Liver (tissue), 3 donors: ENCODE measurements around the gene SPTLC1.
"Not testable (repeated sequence)": the region's sequence is repeated elsewhere in the genome, so short reads cannot be mapped to it uniquely, and the experiment has no call there.

Source experiments
- CTCF ChIP-seq: fragments of 150-350 bp; IDR thresholded peaks from 2 replicates; pipeline ENCODE4 v1.5.1; 2017; ENCODE audit warnings: improper control_type of control experiment, low read depth, low read length; ENCODE audit not compliant: missing input control
- EGR1 ChIP-seq, 2 donors: IDR thresholded peaks; 2 replicates each; pipeline ENCODE4 v1.6.1; 2016 to 2018; ENCODE audit warnings: antibody characterized with exemption in 2 of 2, low read depth in 2 of 2
- FOXA1 ChIP-seq: IDR thresholded peaks from 2 replicates; pipeline ENCODE4 v1.6.1; 2016; ENCODE audit warnings: antibody characterized with exemption
- GABPA ChIP-seq, 2 donors: IDR thresholded peaks in 1 of 2; conservative IDR thresholded peaks in 1 of 2; 2 replicates each; pipeline ENCODE4 v1.6.1; 2016; ENCODE audit warnings: antibody characterized with exemption in 2 of 2, mild to moderate bottlenecking in 1 of 2, moderate library complexity in 1 of 2
- HNF4G ChIP-seq: IDR thresholded peaks from 2 replicates; pipeline ENCODE4 v1.6.1; 2016; ENCODE audit warnings: antibody characterized with exemption
- JUND ChIP-seq, 2 donors: IDR thresholded peaks; 2 replicates each; pipeline ENCODE4 v1.6.1; 2016; ENCODE audit warnings: antibody characterized with exemption in 2 of 2
- RXRA ChIP-seq, 2 donors: IDR thresholded peaks; 2 replicates each; pipeline ENCODE4 v1.6.1; 2017 to 2018; ENCODE audit warnings: antibody characterized with exemption in 2 of 2, mild to moderate bottlenecking in 1 of 2
- SP1 ChIP-seq: IDR thresholded peaks from 2 replicates; pipeline ENCODE4 v1.6.1; 2018; ENCODE audit warnings: antibody characterized with exemption, mild to moderate bottlenecking
- TAF1 ChIP-seq: conservative IDR thresholded peaks from 2 replicates; pipeline ENCODE4 v1.6.1; 2016; ENCODE audit warnings: antibody characterized with exemption, mild to moderate bottlenecking
- YY1 ChIP-seq: IDR thresholded peaks from 2 replicates; pipeline ENCODE4 v1.6.1; 2016; ENCODE audit warnings: antibody characterized with exemption, mild to moderate bottlenecking
- TF ChIP-seq, protein P1 (sequence below): IDR thresholded peaks from 2 replicates; pipeline ENCODE4 v1.6.1; 2016; ENCODE audit warnings: antibody characterized with exemption
- TF ChIP-seq, protein P2 (sequence below): IDR thresholded peaks from 2 replicates; pipeline ENCODE4 v1.6.1; 2016; ENCODE audit warnings: antibody characterized with exemption, mild to moderate bottlenecking
- TF ChIP-seq, protein P3 (sequence below): IDR thresholded peaks from 2 replicates; pipeline ENCODE4 v1.6.1; 2016; ENCODE audit warnings: antibody characterized with exemption
- donor health status: healthy.
- donor health status: healthy.

DNA sequence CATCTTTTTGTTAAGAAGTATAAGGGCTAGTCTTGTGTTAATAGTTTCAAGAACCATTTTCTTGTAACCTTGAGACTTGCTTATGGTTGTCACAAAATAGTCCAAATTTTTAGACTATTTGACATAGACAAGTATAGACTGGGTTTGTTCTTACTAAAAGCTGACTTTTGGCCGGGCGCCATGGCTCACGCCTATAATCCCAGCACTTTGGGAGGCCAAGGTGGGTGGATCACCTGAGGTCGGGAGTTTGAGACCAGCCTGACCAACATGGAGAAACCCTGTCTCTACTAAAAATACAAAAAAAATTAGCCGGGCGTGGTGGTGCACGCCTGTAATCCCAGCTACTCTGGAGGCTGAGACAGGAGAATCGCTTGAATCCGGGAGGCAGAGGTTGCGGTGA is 113.3 kb downstream of the SPTLC1 start:
- not testable (repeated sequence) for TF ChIP-seq CTCF; YY1; SP1; GABPA (IDR thresholded peaks at IDR 0.05 in 1 of 2, conservative IDR thresholded peaks at IDR 0.05 in 1 of 2); RXRA (IDR thresholded peaks at IDR 0.05); FOXA1; EGR1 (IDR thresholded peaks at IDR 0.05; ENCODE audit: low read depth in 2 of 2); JUND (IDR thresholded peaks at IDR 0.05); TAF1; HNF4G
- TF ChIP-seq, protein P1, sequence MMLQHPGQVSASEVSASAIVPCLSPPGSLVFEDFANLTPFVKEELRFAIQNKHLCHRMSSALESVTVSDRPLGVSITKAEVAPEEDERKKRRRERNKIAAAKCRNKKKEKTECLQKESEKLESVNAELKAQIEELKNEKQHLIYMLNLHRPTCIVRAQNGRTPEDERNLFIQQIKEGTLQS = not testable (repeated sequence)
- TF ChIP-seq, protein P2, sequence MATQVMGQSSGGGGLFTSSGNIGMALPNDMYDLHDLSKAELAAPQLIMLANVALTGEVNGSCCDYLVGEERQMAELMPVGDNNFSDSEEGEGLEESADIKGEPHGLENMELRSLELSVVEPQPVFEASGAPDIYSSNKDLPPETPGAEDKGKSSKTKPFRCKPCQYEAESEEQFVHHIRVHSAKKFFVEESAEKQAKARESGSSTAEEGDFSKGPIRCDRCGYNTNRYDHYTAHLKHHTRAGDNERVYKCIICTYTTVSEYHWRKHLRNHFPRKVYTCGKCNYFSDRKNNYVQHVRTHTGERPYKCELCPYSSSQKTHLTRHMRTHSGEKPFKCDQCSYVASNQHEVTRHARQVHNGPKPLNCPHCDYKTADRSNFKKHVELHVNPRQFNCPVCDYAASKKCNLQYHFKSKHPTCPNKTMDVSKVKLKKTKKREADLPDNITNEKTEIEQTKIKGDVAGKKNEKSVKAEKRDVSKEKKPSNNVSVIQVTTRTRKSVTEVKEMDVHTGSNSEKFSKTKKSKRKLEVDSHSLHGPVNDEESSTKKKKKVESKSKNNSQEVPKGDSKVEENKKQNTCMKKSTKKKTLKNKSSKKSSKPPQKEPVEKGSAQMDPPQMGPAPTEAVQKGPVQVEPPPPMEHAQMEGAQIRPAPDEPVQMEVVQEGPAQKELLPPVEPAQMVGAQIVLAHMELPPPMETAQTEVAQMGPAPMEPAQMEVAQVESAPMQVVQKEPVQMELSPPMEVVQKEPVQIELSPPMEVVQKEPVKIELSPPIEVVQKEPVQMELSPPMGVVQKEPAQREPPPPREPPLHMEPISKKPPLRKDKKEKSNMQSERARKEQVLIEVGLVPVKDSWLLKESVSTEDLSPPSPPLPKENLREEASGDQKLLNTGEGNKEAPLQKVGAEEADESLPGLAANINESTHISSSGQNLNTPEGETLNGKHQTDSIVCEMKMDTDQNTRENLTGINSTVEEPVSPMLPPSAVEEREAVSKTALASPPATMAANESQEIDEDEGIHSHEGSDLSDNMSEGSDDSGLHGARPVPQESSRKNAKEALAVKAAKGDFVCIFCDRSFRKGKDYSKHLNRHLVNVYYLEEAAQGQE = not testable (repeated sequence)
- TF ChIP-seq, protein P3, sequence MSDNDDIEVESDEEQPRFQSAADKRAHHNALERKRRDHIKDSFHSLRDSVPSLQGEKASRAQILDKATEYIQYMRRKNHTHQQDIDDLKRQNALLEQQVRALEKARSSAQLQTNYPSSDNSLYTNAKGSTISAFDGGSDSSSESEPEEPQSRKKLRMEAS = not testable (repeated sequence)
